ENCODE data around the gene MAP7D1.

GRCh38 chr1:36179220-36179600, 23.2 kb downstream of the MAP7D1 start:
- TF ChIP-seq, protein P1, sequence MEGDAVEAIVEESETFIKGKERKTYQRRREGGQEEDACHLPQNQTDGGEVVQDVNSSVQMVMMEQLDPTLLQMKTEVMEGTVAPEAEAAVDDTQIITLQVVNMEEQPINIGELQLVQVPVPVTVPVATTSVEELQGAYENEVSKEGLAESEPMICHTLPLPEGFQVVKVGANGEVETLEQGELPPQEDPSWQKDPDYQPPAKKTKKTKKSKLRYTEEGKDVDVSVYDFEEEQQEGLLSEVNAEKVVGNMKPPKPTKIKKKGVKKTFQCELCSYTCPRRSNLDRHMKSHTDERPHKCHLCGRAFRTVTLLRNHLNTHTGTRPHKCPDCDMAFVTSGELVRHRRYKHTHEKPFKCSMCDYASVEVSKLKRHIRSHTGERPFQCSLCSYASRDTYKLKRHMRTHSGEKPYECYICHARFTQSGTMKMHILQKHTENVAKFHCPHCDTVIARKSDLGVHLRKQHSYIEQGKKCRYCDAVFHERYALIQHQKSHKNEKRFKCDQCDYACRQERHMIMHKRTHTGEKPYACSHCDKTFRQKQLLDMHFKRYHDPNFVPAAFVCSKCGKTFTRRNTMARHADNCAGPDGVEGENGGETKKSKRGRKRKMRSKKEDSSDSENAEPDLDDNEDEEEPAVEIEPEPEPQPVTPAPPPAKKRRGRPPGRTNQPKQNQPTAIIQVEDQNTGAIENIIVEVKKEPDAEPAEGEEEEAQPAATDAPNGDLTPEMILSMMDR (IDR thresholded peaks at IDR 0.05) = no peak
- no peak for TF ChIP-seq POLR2AphosphoS5 (IDR thresholded peaks at IDR 0.05)
